ENCODE results near the gene MTMR3. TPM values are rescaled to one million over a fixed set of nuclear protein-coding genes. Genes with fewer than 3 reads are reported as not detected.
A peak's percentile ranks its signal among the peaks of the same experiment; 100 is the strongest.

The MTMR3 gene
- total and polyA plus RNA-seq, 2 of the 8 experiments (the other 6 are each of a cell fraction or from before 2014, with no cell fraction given) = 16.9 to 18.5 TPM

DNA sequence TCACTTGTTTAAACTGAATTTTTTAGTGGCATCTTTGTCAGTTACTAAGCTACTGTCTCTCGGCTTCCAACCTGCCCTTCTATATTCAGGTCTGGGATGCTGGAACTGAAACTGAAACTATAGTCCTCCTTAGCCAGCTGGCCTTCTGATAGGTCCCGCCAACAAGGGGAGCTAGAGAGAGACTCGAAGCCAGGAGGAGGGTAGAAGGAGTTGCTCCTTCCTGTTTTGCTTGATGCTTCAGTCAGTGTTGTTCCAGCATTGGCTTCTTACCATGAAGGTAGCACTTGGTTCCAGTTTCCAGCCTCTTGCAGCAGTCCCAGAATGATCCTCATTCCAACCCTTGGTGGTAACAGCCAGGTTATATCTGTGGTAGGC, 164.4 kb downstream of the MTMR3 start:
- Histone ChIP-seq H3K27me3 (replicated peaks in 1 of 4; ENCODE audit: control insufficient read depth in 3 of 4, extremely low read depth in 1 of 4, insufficient read depth in 3 of 4, low read length in 3 of 4) (no peaks in the 10 kb centered on the region), H3K4ac (replicated peaks; ENCODE audit: insufficient read length, low read depth, low read length) (no peak overlapping the region), H3K18ac (ENCODE audit: extremely low read depth, low read length) (no peak overlapping the region), H3K79me2 (ENCODE audit: control insufficient read depth in 1 of 2, insufficient read depth in 2 of 2, low read length in 2 of 2) (no peaks in the 10 kb centered on the region), H3K4me3 (ENCODE audit: extremely low read depth in 1 of 4, insufficient read depth in 2 of 4, low read depth in 3 of 4, low read length in 4 of 4) (no peak overlapping the region), H3K27ac (ENCODE audit: low read depth, low read length) (no peak overlapping the region), H4K5ac (ENCODE audit: insufficient read length, low read depth, low read length) (no peak overlapping the region), H4K20me1 (replicated peaks in 1 of 2; ENCODE audit: control insufficient read depth in 1 of 2, insufficient read depth in 2 of 2, low read length in 2 of 2) (no peaks in the 10 kb centered on the region), H3K23ac (ENCODE audit: insufficient read length) (no peak overlapping the region), H2AK5ac (ENCODE audit: low read depth, low read length) (no peak overlapping the region), H3K14ac (ENCODE audit: insufficient read length) (no peak overlapping the region), H3K23me2 (ENCODE audit: low read depth, low read length) (no peaks in the 10 kb centered on the region), H2BK20ac (ENCODE audit: low read length) (no peak overlapping the region), H2AFZ (ENCODE audit: low read length) (no peak overlapping the region), H3K9me3 (ENCODE audit: insufficient read depth in 2 of 2, low read depth in 1 of 2, low read length in 1 of 2) (no peaks in the 10 kb centered on the region), H2BK12ac (ENCODE audit: low read depth, low read length) (no peak overlapping the region), H3K9ac (replicated peaks in 1 of 4; ENCODE audit: extremely low read depth in 1 of 4, low read depth in 3 of 4, low read length in 3 of 4) (no peak overlapping the region), H2BK120ac (replicated peaks; ENCODE audit: low read depth, low read length) (no peak overlapping the region), H4K91ac (replicated peaks; ENCODE audit: insufficient read length, low read length) (no peak overlapping the region), H3K56ac (replicated peaks; ENCODE audit: insufficient read length, low read depth, low read length) (no peak overlapping the region), H2BK15ac (ENCODE audit: low read length) (no peak overlapping the region), H4K8ac (ENCODE audit: extremely low read depth, insufficient read depth, low read length) (no peak overlapping the region), H3K79me1 (ENCODE audit: low read depth, low read length) (no peaks in the 10 kb centered on the region), H2BK5ac (ENCODE audit: low read depth, low read length) (no peak overlapping the region), H3K4me1 (replicated peaks in 1 of 4; ENCODE audit: control insufficient read depth in 3 of 4, insufficient read depth in 4 of 4, low read length in 3 of 4) (no peaks in the 10 kb centered on the region), H3K4me2 (ENCODE audit: insufficient read depth in 1 of 2, low read depth in 2 of 2, low read length in 2 of 2) (no peak overlapping the region), H3K36me3 (ENCODE audit: control insufficient read depth in 2 of 4, insufficient read depth in 4 of 4, low read length in 3 of 4) (no peaks in the 10 kb centered on the region)
- ChIA-PET CTCF (ENCODE audit: partially characterized antibody) (interaction anchor here (0.6 to 1.7 kb wide), 6 partner anchors 8 to 358 kb away, joined by 3 to 7 read pairs (median 4); no protein-coding TSS in a partner anchor), POLR2A (ENCODE audit: partially characterized antibody) (no interaction called here)
- FAIRE-seq (no peak), DNase-seq (ENCODE audit: low read depth in 1 of 2, low spot score in 2 of 2) (no peak)
- WGBS, 2 experiments (ENCODE audit: extremely low coverage in 1 of 2, insufficient coverage in 1 of 2, insufficient read length in 1 of 2, insufficient replicate concordance in 2 of 2, low coverage in 1 of 2, low lambda C conversion rate in 2 of 2, missing lambda C conversion rate in 1 of 2) = 73% methylated on average over 3 of the region's 3 CpGs; no CpG with 5 or more reads in 1 of the 2 experiments
- TF ChIP-seq RAD21 (IDR thresholded peaks at IDR 0.05 in 1 of 2, conservative IDR thresholded peaks at IDR 0.05 in 1 of 2; ENCODE audit: low read depth in 2 of 2, low read length in 2 of 2) (0 out of 4 replicates have a peak, but pooled peaks of 1 of the 2 experiments have one; percentile 8), SP4 (IDR thresholded peaks at IDR 0.05; ENCODE audit: low read length) (no peak), SAP30 (IDR thresholded peaks at IDR 0.05; ENCODE audit: insufficient read depth, insufficient replicate concordance, low read length) (no peak), CTCF (IDR thresholded peaks at IDR 0.05; ENCODE audit: control extremely low read depth in 1 of 3, insufficient read depth in 1 of 3, low read depth in 1 of 3, low read length in 3 of 3) (peak in 1 of 3 experiments; percentile 16; a peak in 1 of 4 replicates), SIRT6 (IDR thresholded peaks at IDR 0.05; ENCODE audit: low read length) (no peak), RFX5 (IDR thresholded peaks at IDR 0.05; ENCODE audit: borderline replicate concordance, low read depth, low read length) (no peak), YY1 (IDR thresholded peaks at IDR 0.05; ENCODE audit: low read depth, low read length) (no peak)
